Activated CD4-positive, CD25-positive, alpha-beta regulatory T cell treated with anti-CD3 and anti-CD28 coated beads, Interleukin-2, amount 50 U/mL, for 16 hours (primary cell): Measurements from ENCODE around the gene FASN.
"Not testable (repeated sequence)": the region's sequence is repeated elsewhere in the genome, so short reads cannot be mapped to it uniquely, and the experiment has no call there.

Experiments used
- DNase-seq: peaks from one replicate; pipeline ENCODE4 v3.0.0-alpha.2; 2020; ENCODE audit warnings: low read depth, low spot score

Gene FASN

DNA sequence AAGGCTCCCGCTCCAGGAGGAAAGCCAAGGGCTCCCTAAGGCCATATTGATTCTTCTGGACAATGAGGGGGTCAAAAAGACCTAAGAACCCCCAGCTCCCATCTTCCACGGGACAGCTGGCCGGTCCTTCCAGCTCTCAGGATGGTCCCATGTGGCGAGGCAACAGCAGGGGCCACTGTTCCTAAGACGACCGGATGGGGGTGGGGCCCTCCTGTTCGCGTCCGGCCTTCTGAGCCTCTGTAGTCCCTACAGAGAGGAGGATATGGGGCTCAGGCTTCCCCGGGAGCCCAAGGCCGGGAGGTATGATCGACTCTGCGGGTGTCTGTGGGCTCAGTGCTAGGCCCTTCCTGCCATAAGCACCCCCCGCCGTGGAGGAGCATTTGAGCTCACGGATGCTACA lies 54.5 kb downstream of the FASN start:
- no peak for DNase-seq

DNA sequence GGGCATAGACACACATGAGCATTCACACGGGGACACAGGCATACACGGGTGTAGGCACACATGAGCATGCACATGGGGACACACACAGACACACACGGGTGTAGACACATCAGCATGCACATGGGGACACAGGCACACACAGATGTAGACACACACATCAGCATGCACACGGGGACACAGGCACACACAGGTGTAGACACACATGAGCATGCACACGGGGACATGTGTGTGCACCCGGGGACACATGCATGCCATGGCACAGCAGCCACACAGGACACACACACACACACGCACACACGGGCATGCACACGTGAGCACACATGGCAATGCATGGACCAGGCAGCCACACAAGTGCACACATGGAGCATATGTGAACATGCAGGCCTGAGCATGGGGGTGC lies 55.4 kb downstream of the FASN start:
- DNase-seq = no peak

DNA sequence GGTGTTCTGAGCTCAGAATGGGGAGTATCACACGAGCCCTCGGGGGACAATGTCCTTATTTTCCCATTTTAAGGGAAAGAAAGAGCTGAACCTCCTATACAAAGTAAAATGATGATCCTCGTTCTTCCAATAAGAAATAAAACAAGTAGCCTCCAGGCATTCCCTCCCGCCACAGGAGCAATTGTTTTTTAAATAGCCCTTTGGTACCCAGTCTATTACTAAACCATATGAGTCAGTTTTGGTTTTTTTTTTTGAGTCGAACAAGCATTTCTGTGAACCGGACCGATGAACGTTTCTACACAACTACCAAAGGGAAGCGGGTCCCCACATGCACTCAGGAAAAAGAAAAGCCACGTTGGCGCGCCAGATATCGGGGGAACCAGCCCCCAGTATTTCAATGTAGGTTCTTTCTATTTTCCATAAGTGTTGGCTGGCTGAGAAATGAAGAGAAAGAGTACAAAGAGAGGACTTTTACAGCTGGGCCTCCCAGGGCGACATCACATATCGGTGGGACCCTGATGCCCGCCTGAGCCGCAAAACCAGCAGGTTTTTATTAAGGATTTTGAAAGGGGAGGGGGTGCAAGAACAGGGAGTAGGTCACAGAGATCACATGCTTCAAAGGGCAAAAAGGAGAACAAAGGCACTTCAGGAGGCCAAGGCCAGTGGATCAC lies 56.8 kb downstream of the FASN start:
- DNase-seq = no peak

DNA sequence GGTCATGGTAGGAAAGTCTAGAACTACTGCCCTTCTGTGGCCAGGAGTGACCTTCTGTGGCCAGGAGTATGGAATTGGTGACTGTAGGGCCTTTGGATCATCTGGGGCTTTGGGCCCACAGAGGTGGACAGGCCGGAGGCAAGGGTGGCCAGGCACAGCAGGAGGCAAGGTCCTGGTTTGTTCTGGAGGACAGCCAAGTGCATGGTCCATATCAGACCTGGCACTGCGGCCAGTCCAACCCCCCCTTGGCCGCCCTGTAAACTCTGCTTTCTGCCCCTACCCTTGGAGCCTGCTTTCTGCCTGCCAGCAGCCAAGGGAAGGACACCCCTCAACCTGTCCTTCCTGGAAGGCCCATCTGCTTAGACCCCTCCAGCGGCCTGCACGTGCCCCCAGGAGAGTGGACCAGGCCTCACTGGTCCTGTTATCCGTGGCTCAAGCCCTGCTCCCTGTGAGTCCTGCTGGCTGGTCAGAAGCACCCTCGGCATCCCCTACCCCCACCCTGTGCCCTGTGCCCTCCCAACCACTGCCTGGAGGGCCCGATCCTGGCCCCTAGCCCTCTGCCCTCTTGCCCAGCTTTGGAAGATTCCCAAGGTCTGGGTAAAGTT lies 58.2 kb downstream of the FASN start:
- DNase-seq = no peak

DNA sequence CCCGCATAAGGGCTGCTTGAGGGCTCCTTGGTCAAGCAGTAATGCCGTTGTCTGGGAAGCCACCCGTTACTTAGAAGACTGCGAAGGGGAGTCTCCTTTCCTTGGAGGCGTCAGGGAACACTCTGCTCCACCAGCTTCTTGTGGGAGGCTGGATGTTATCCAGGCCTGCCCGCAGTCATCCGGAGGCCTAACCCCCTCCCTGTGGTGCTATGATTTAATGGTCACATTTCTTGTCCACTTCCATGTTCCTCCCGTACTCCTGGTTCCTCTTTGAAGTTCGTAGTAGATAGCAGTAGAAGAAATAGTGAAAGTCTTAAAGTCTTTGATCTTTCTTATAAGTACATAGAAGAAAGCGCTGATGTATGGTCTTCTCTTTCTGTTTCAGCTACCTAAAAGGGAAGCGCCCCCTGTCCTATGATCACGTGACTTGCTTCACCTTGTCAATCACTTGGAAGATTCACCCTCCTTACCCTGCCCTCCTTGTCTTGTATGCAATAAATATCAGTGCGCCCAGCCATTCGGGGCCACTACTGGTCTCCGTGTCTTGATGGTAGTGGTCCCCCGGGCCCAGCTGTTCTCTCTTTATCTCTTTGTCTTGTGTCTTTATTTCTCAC lies 59.1 kb downstream of the FASN start:
- not testable (repeated sequence) for DNase-seq

DNA sequence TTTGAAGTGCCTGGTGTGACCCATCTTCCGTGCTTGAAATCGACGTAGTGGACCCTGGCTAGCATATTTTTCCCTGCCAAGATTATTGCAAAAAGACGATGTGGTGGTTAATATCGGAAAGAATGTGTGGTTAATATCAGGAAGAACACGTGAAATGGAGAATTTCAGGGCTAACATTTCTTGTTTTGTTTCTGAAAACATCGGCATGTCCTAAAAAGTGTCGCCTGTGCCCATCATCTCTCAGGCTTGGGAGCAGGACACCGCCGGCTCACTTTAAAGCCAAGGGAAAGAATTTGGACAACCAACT lies 60.2 kb downstream of the FASN start:
- DNase-seq = no peak

DNA sequence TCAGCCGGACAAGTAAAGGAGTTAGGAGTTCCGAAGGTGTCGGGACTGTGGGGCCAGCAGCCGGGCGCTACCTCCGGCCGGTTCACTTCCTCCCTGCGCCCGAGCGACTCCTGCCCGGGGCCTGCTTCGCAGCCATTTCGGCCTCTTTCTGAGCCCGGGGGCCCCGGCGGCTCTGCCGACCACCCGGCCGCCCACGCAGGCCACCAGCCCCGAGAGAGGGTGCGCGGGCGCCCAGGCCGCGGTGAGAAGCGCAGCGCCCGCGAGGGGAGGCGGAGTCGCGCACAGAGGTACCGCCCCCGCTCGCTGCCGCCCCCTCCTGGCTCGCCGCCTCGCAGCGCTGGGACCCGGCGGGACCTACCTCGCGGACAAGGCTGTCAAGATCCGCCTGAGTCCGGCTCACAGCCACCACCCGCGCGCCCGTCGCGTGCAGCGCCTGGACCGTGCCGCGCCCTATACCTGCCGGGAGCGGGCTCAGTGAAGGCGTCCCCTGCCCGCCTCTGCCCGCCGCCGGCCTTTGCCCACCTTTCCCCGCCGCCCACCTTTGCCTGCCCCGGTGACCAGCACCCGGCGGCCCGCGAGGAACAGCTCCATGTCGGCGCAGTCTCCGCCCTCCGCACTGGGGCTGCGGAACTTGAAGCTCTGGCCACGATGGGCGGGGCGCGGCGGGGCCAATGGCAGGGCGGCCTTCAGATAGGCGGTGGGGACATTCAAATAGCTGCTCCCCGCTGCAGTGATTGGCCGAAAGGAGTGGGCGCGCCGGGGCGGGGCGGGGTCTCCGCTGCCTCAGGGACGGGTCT lies 60.7 kb downstream of the FASN start, which contains the start of gene DCXR:
Gene DCXR, minus strand, starts transcription at position 606 of the 797 bp plus-strand sequence. Its CDS starts 15 bp downstream, at position 591.
- DNase-seq = peak; percentile 87

DNA sequence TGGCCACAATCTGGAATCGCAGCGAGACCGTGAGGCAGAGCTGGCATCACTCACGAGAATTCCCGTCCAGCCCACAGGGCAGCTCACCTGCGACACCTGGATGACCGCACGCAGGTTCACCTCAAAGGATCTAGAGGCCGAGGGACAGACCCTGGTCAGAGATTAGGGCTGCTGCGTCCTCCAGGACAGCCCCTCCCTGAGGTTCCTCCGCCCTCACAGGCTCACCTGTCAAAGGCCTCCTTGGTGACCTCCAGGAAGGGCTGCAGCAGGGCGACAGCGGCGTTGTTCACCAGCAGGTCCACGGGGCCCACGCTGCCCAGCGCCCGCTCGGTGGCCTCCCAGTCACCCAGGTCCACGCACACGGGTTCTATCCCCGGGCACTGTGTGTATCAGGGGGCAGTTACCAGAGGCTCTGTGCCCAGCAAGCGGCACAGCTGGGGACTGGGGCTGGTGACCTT lies 61.4 kb downstream of the FASN start:
- no peak for DNase-seq

DNA sequence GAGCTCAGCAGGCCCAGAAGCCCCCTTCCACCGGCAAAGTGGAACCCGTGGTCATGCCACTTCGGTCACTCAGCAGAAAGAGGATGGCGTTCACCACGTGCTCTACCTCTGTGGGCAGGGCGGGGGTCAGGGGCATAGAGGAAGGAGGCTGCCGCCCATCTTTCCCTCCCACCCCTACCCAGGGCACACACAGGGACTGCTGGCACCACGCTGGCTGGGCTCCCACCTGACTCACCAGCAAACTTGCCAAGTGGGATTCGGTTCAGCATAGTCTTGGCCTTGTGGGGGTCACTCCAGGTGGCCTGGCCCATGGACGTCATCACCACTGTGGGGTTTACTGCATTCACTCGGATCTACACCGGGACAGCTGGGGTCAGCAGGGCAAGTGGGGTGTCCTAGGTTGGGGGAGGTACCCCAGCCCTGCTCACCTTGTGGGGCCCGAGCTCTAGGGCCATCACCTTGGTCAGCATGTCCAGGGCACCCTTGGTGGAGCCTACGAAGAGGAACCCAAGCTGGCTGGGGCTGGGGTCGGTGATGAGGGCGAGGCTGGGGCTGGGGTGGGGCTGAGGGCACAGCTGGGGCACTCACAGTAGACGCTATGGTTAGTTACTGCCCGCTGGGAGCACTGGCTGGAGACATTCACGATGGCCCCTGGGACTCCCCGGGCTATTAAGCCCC lies 61.9 kb downstream of the FASN start:
- DNase-seq = no peak

DNA sequence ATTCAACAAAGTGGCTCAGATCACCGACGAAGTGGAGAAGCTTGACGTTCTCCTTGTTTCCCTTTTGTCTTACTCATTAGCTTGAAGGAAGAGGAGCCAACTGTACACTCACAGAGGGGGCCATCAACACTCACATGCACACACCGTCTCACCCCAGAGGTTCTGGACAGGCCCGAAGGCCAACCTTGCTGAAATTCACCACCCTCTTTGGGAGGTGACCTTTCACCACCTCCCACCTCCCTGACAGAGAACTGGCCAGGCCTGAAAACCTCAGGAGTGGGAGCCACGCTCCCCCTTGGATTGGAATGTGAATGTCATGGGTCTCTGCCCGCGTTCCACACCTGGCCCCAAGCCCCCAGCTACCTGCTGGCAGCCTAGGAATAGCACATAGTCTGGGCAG lies 62.5 kb downstream of the FASN start:
- no peak for DNase-seq

DNA sequence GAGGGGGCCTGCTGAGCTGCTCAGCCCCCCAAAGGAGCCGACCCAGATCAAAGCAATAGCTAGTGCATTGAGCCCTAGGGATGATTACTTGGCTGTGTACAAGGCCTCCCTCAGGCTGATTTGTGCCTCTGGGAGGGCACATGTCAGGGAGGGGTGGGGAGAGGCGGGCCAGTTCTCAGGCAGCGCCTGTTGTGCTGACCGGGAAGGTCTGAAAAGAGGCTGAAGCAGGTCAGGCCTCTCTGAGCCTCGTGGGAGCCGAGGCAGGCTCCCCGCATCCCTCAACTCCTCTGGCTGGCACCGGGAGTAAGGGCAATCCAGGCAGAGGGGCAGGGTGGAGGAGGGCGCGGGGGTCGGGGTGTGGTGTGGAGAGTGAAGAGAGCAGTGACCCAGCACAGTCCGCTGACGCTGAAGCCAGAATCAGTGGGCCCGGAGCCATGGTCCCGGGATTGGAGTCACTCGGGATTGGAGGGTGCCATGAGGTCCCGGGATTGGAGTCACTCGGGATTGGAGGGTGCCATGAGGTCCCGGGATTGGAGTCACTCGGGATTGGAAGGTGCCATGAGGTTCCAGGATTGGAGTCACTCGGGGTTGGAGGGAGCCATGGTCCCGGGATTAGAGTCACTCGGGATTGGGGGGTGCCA lies 63.5 kb downstream of the FASN start:
- no peak for DNase-seq

DNA sequence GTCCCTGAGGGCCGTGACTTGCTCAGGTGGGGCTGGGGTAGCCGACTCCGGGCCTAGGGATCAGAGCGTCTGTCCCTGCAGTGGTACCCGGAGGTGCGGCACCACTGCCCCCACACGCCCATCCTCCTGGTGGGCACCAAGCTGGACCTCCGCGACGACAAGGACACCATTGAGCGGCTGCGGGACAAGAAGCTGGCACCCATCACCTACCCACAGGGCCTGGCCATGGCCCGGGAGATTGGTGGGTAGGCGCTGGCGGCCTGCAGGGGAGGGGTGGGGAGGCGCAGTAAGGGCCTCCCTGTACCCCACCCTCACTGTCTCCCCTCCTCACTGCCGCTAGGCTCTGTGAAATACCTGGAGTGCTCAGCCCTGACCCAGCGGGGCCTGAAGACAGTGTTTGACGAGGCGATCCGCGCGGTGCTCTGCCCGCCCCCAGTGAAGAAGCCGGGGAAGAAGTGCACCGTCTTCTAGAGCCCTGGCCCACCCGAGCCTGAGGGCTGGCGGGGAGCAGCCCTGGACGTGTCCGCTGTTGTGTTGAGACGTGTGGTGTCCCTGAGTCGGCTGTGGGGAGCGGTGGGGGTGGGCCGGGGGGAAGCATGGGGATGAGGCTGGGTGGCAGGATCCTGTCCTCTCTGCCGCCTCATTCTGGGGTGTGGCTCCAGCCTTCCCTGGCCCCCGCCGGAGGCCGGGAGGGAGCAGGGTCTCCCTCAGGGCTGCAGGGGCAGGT lies 64.5 kb downstream of the FASN start:
- no peak for DNase-seq

DNA sequence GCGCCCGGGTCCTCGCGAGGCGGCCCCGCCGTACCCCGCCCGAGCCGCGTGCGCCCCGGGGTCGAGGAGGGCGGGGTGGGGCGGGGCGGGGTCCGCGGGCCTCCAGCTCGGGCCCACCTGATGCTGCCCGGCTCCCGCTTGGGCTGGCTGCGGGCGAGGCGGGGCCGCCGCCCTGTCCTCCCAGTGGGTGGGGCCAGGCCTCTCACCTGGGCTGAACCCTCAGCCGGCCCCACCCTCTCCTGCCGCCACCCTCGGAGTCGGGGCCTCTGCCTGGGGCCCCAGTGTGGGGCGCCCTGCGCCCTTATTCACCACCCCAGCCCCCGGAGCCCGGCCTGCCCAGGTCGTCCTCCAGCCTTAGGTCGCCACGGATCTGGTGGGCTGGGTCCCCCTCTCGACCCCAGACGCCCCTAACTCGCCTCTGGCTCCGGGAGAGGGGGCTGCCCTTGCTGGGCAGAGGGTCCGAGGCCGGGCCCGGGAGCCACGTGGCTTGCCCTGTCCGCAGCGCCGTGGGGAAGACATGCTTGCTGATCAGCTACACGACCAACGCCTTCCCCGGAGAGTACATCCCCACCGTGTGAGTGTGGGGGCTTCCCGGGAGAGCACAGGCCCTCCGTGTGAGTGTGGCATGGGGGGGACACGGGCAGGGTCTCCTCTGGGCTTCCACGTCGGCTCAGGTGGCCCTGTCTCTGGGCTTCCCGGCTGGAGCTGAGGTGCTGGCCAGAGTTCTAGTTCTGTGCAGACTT lies 66.0 kb downstream of the FASN start:
- no peak for DNase-seq

DNA sequence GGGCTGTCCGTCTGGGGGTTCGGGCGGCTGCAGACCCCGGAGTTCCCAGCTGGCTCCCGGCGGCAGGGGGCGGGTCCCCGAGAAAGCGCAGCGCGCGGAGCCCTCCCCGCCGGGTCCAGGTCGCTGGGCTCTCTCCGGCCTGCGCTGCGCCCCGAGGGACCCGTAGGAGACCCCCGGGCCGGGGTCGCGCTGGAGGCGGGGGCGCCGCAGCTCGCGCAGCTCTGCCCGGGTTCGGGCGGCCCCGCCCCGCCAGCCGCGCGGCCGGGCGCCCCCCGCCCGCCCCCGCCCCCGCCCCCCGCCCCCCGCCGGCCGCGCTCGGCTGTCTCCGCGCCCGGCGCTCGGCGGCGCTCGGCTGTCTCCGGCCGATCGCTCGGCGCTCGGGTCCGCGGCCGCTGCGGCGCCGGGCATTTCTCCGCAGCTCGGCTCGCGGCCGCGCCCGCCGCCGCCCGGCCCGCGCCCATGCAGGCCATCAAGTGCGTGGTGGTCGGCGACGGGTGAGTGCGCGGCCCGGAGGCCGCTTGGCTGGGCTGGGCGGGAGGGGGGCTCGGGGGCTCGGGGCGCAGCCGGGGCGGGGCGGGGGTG lies 66.6 kb downstream of the FASN start, which contains the start of gene RAC3:
Gene RAC3, plus strand, starts transcription at position 376 of the 582 bp plus-strand sequence. Its CDS starts 84 bp downstream, at position 460.
- no peak for DNase-seq

DNA sequence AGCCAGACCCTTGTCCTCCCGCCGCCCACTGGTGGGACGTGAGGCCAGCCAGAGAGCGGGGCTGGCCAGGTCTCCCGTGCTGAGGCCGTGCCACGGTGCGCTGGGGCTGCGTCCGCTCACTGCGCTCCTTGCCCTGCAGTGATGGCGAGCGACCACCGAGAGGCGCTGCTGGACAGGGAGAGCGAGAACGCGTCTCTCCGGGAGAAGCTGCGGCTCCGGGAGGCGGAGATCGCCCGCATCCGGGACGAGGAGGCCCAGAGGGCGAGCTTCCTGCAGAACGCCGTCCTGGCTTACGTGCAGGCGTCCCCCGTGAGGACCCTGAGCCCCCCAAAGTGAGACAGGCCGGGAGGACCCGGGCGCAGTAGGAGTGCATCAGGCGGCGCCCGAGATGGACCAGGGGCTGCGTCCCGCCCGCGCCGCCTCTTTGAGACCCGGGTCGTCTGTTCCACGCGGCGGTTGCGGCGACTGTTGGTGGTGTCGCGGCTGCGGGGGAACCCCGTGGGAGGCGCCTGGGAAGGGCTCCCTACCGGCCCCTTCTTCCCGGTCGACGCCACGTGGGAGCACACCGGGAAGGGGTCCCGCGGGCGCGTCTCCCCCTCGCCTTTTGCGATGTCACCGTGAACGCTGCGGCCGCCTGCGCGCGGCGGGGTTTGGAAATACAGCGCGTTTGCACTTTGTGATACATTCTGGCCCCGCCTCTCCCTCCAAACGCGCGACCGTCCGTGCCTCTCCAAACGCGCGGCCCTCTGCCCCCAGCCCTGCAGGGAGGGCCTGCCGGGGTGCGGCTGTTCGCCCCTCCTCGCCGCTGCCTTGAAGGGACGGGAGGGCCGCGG lies 67.3 kb downstream of the FASN start:
- DNase-seq = peak; percentile 65

DNA sequence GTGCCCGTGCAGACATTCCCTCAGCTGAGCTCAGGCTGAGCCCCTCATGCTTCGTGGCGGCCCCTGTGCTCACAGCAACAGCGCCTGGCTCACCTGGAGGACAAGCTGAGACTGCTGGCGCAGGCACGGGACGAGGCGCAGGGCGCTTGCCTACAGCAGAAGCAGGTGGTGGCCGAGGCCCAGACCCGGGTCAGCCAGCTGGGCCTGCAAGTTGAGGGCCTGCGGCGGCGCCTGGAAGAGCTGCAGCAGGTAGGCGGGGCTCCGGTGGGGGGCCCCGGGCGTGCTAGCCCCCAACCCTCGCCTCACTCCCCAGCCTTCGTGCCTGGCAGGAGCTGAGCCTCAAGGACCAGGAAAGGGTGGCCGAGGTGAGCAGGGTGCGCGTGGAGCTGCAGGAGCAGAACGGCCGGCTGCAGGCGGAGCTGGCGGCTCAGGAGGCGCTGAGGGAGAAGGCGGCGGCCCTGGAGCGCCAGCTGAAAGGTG lies 68.0 kb downstream of the FASN start:
- no peak for DNase-seq

DNA sequence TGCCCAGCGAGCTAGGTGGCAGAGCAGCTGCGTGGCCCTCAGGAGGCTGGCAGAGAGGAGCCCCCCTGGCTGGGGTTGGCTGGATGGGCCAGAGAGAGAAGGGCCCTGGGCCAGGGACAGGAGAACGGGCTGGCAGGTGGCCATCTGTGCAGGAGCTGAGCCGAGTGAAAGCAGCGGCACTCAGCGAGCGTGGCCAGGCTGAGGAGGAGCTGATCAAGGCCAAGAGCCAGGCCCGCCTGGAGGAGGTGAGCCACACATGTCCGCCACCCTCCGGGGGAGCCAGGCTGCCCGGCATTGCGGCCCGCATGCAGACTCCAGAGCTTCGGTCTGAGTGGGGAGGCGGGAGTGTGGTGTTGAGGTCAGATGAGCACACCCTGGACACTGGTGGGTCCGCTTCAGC lies 68.6 kb downstream of the FASN start:
- no peak for DNase-seq

DNA sequence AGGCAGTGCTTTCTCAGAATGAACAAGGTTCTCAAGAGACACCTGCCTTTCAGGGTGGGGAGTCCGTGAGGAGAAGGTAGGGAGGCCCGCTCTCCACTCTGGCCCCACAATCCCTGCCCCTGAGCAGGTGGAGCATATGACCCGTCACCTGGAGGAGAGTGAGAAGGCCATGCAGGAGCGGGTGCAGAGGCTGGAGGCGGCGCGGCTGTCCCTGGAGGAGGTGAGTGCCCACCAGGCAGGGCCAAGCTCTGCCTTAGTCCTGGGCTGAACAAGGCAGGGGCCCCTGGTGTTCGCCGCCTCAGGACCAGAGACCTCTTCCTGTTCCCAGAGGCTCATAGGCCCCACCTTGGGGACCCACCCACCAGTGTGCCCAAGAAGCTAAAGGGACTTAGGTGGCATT lies 69.1 kb downstream of the FASN start:
- DNase-seq = no peak
